Right atrium auricular region (tissue), 2 donors: ENCODE data around the gene SLC25A34. TPM values are rescaled to one million over a fixed set of nuclear protein-coding genes. Genes with fewer than 3 reads are reported as not detected.

ENCODE experiments used
- DNase-seq: peaks from one replicate; pipeline ENCODE4 v3.0.0-alpha.2; 2019; ENCODE audit warnings: low spot score
- H3K27ac ChIP-seq, 2 donors: fragments of 200-600 bp; sonication (generic); 1 replicate in 1 of 2; 2 replicates in 1 of 2; pipeline ENCODE4 v1.5.1; 2016 to 2019
- H3K27me3 ChIP-seq, 2 donors: fragments of 200-600 bp; sonication (generic); one replicate each; pipeline versions ENCODE4 v1.5.1 to v1.6.0; 2017 to 2019
- H3K36me3 ChIP-seq: fragments of 200-600 bp; sonication (generic); one replicate; pipeline ENCODE4 v1.5.1; 2016
- H3K4me1 ChIP-seq, 2 donors: fragments of 200-600 bp; sonication (generic); one replicate each; pipeline versions ENCODE4 v1.5.1 to v1.6.0; 2017 to 2019
- H3K4me3 ChIP-seq, 2 donors: fragments of 200-600 bp; sonication (generic); 1 replicate in 1 of 2; 2 replicates in 1 of 2; pipeline ENCODE4 v1.5.1; 2017 to 2019; ENCODE audit warnings: mild to moderate bottlenecking in 1 of 2, moderate library complexity in 1 of 2
- H3K9me3 ChIP-seq, 2 donors: fragments of 200-600 bp; sonication (generic); one replicate each; pipeline ENCODE4 v1.5.1; 2019
- total RNA-seq, 2 donors: library from RNA; depleted of rRNA; stranded (reverse); fragments of >200 nt; gene quantifications; one replicate each; pipeline ENCODE4 v1.1.0, GENCODE V29; 2016
- TF ChIP-seq, protein P1 (sequence below), 2 donors: fragments of 200-600 bp; sonication (generic); IDR thresholded peaks; one replicate each; pipeline ENCODE4 v1.5.1; 2019; ENCODE audit warnings: antibody characterized with exemption in 2 of 2

Gene SLC25A34
- total RNA-seq, 2 donors from 2014 or later, result 4.2 to 16.1 TPM

DNA sequence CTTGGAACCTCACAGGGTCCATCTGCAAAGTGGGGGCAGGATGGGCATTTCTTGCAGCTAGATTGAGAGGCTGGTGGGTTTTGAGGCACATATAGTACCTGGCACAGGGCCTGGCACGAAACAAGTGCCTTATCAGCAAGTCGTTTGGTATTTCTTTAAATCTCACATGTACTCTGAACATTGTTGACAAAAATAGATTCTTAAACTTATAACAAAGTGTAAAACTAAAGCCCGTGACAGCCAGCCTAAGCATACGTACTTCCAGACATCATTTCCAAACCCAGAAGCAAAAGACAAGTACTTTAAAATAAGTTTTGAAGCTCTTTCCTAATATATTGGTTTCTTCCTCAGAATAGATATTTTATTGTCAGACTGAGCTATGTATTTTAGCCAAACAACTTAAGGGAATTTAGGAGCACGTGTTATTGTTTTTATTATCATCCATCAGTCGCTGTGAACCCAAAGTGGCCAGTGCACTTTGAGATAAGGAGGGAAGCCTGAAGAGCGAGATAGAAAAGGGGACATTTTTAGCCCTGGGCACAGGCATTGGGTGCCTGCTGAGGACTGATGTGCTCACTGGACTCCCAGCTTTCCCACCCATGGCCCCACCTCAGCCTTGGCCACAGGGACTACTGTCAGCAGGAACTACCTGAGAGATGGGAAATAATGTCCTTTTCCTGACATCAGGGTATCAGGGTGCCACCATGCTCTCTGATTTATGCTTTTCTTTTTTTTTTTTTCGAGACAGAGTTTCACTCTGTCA is 25.5 kb downstream of the SLC25A34 start:
- peaks cover 16% of the 10 kb centered on the region for H3K36me3 ChIP-seq
- TF ChIP-seq, protein P1, sequence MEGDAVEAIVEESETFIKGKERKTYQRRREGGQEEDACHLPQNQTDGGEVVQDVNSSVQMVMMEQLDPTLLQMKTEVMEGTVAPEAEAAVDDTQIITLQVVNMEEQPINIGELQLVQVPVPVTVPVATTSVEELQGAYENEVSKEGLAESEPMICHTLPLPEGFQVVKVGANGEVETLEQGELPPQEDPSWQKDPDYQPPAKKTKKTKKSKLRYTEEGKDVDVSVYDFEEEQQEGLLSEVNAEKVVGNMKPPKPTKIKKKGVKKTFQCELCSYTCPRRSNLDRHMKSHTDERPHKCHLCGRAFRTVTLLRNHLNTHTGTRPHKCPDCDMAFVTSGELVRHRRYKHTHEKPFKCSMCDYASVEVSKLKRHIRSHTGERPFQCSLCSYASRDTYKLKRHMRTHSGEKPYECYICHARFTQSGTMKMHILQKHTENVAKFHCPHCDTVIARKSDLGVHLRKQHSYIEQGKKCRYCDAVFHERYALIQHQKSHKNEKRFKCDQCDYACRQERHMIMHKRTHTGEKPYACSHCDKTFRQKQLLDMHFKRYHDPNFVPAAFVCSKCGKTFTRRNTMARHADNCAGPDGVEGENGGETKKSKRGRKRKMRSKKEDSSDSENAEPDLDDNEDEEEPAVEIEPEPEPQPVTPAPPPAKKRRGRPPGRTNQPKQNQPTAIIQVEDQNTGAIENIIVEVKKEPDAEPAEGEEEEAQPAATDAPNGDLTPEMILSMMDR (IDR thresholded peaks at IDR 0.05), result no peak
- peak overlapping the region; percentile 86 to 91 for H3K27ac ChIP-seq
- no peaks in the 10 kb centered on the region for H3K9me3 ChIP-seq
- DNase-seq, result no peak
- H3K4me1 ChIP-seq, result peaks cover 0 to 84% of the 10 kb centered on the region in 2 donors
- H3K27me3 ChIP-seq, result no peaks in the 10 kb centered on the region
- H3K4me3 ChIP-seq, result peak overlapping the region in 1 of 2 donors; percentile 81

DNA sequence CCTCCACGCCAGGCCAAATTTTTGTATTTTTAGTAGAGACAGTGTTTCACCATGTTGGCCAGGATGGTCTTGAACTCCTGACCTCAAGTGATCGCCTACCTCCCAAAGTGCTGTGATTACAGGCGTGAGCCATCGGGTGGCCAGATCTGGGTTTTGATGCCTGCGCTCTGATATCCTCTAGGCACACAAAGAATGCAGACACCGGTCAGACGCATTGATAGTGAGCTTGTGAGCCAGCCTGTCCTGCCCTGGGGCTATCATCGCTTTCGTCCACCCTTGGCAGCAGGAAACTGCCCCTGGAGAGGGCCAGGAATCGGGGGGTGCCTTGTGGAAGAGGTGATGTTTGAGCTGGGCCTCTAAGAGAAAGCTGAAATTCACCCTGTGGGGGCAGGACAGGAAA is 26.5 kb downstream of the SLC25A34 start:
- H3K27me3 ChIP-seq, result no peaks in the 10 kb centered on the region
- H3K27ac ChIP-seq, result peak overlapping the region; percentile 86 to 91

DNA sequence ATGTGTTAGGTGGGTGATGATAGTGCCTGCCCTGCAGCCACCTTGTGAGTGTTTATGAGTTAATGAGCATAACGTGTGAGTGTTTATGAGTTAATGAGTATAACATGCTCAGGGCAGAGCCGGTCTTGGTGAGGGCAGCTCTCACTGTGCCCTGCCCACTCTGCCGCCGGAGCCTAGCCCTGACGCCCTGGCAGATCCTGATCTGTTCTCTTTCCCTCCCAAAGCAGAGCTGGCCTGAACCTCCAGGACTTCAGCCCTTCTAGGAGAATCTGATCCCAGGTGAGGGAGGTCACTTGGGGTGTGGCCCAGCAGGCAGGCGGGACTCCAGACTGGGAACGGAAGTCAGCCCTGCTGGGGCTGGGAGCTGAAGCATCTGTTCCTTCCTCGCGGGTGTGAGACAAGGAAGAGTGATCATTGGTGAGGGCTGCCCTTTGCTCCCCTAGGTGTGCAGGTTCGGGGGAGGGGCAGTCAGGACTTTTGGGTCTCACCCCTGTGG is 28.3 kb downstream of the SLC25A34 start:
- no peaks in the 10 kb centered on the region for H3K27me3 ChIP-seq
- no peak overlapping the region for H3K4me3 ChIP-seq
- peaks cover 33% of the 10 kb centered on the region for H3K36me3 ChIP-seq
- peak overlapping the region; percentile 33 to 49 for H3K27ac ChIP-seq
- no peaks in the 10 kb centered on the region for H3K9me3 ChIP-seq
- TF ChIP-seq, protein P1 (IDR thresholded peaks at IDR 0.05), result no peak
- DNase-seq, result no peak
- peaks cover 0 to 60% of the 10 kb centered on the region in 2 donors for H3K4me1 ChIP-seq

More for the DNA sequence above, 26.5 kb downstream of the SLC25A34 start:
- peaks cover 18% of the 10 kb centered on the region for H3K36me3 ChIP-seq
- H3K4me1 ChIP-seq, result peaks cover 0 to 75% of the 10 kb centered on the region in 2 donors
- no peak overlapping the region for H3K4me3 ChIP-seq
- TF ChIP-seq, protein P1 (IDR thresholded peaks at IDR 0.05), result no peak
- no peak for DNase-seq
- H3K9me3 ChIP-seq, result no peaks in the 10 kb centered on the region

DNA sequence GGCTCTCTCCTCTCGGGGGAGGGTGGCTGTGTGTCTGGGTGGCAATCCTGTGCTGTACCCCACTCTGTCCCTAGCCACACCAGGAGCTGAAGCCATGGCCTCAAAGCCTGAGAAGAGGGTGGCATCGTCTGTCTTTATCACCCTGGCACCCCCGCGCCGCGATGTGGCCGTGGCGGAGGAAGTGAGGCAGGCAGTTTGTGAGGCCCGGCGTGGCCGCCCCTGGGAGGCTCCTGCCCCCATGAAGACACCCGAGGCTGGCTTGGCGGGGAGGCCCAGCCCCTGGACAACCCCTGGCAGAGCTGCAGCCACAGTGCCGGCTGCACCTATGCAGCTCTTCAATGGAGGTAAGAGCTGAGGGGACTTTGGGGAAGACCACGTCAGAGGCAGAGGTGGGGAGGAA is 28.8 kb downstream of the SLC25A34 start:
- Histone ChIP-seq H3K9me3 (no peaks in the 10 kb centered on the region), H3K36me3 (peaks cover 34% of the 10 kb centered on the region), H3K4me3 (no peak overlapping the region), H3K4me1 (peaks cover 0 to 56% of the 10 kb centered on the region in 2 donors), H3K27ac (peak overlapping the region in 1 of 2 donors; percentile 33), H3K27me3 (no peaks in the 10 kb centered on the region)
- DNase-seq, result no peak
- TF ChIP-seq, protein P1 (IDR thresholded peaks at IDR 0.05), result no peak

DNA sequence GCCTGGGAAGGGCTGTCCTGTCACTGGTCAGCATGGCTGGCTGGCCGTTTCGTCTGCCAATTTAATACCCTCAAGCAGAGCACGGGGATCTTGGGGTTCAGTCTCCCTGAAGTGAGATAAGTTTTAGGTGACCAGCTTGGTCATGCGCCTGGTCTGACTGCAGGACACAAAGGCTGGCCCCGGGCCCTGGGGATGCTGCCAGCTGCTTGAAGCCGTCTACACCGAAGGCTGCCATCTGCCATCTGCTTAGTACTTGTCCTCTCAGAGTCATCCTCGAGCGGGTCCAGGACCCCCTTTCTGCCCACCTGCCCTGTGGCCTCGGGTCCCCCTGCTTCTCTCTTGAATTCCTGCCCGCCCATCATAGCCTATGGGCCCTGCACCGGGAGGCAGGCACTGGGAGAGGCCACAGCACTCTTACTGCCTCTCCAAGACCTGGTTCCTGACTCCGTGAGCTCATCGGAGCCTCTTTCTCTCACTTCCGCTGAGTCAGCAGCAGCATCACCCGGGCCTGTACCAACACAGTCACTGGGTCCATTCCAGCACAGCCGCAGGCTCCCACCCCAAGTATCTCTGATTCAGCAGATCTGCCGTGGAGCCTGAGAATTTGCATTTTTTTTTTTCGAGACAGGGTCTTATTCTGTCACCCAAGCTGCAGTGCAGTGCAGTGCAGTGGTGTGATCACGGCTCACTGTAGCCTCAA is 29.6 kb downstream of the SLC25A34 start:
- H3K4me3 ChIP-seq, result no peak overlapping the region

More for the DNA sequence above, 29.6 kb downstream of the SLC25A34 start:
- TF ChIP-seq, protein P1 (IDR thresholded peaks at IDR 0.05), result no peak
- H3K4me1 ChIP-seq, result peaks cover 0 to 49% of the 10 kb centered on the region in 2 donors
- peak overlapping the region in 1 of 2 donors; percentile 33 for H3K27ac ChIP-seq
- H3K9me3 ChIP-seq, result no peaks in the 10 kb centered on the region
- DNase-seq, result no peak
- H3K36me3 ChIP-seq, result peaks cover 41% of the 10 kb centered on the region
- H3K27me3 ChIP-seq, result no peaks in the 10 kb centered on the region
